GM18858 (cell line): ENCODE results near the gene UBE2S.
A peak's percentile ranks its signal among the peaks of the same experiment; 100 is the strongest.
"Not testable (repeated sequence)": the region's sequence is repeated elsewhere in the genome, so short reads cannot be mapped to it uniquely, and the experiment has no call there.

Source experiments
- ATAC-seq: cut with Tn5 transposase; IDR thresholded peaks from one replicate; pipeline ENCODE4 v1.9.1; 2021; ENCODE audit not compliant: unreplicated experiment

Gene UBE2S

GRCh38 chr19:55406826-55407549 is 600 bp downstream of the UBE2S start:
- ATAC-seq: no peak

GRCh38 chr19:55406091-55406825 is 1.3 kb downstream of the UBE2S start:
- ATAC-seq: no peak

- no peak for ATAC-seq
These were observed 1.9 kb downstream of the UBE2S start for GRCh38 chr19:55405638-55406037.

GRCh38 chr19:55402509-55402908 is 5.1 kb downstream of the UBE2S start:
- ATAC-seq: no peak

GRCh38 chr19:55401390-55401789 is 6.2 kb downstream of the UBE2S start:
- not testable (repeated sequence) for ATAC-seq

GRCh38 chr19:55400281-55401087 is 7.1 kb downstream of the UBE2S start:
- no peak for ATAC-seq

GRCh38 chr19:55398200-55398925 is 9.2 kb downstream of the UBE2S start:
- ATAC-seq: no peak

GRCh38 chr19:55392820-55393761 is 14.5 kb downstream of the UBE2S start:
- no peak for ATAC-seq

GRCh38 chr19:55391702-55392615 is 15.6 kb downstream of the UBE2S start:
- no peak for ATAC-seq

GRCh38 chr19:55391191-55391670 is 16.4 kb downstream of the UBE2S start:
- no peak for ATAC-seq

GRCh38 chr19:55390461-55390880 is 17.1 kb downstream of the UBE2S start:
- ATAC-seq: no peak

GRCh38 chr19:55389386-55390317 is 17.9 kb downstream of the UBE2S start:
- no peak for ATAC-seq

GRCh38 chr19:55387736-55388497 is 19.7 kb downstream of the UBE2S start:
- ATAC-seq: no peak

- no peak for ATAC-seq
These were observed 21.1 kb downstream of the UBE2S start for GRCh38 chr19:55386493-55386971.

GRCh38 chr19:55385724-55386492 is 21.7 kb downstream of the UBE2S start, which contains the start of gene RPL28:
RPL28 (plus strand) TSS chr19:55385932; CDS start chr19:55386358, 426 bp downstream.
- ATAC-seq: peak; percentile 50
